Osteoblast (primary cell): ENCODE measurements around the gene RIPK4. TPM values are rescaled to one million over a fixed set of nuclear protein-coding genes. Genes with fewer than 3 reads are reported as not detected.

ENCODE experiments used
- DNase-seq: peaks from one replicate; pipeline ENCODE4 v3.0.0; 2011; ENCODE audit warnings: low spot score, mixed read lengths; ENCODE audit not compliant: insufficient read length; ENCODE audit errors: missing footprints
- H2AFZ ChIP-seq: 2 replicates; pipeline ENCODE4 v1.6.0; 2011; ENCODE audit warnings: mild to moderate bottlenecking, low read length
- H3K27ac ChIP-seq: 2 replicates; pipeline ENCODE4 v1.5.1; 2011; ENCODE audit warnings: mild to moderate bottlenecking, low read depth, low read length, moderate library complexity
- H3K27me3 ChIP-seq: 2 replicates; pipeline ENCODE4 v1.6.0; 2012; ENCODE audit warnings: mild to moderate bottlenecking, control low read depth, inconsistent platforms, low read length, moderate library complexity; ENCODE audit not compliant: insufficient read depth
- H3K36me3 ChIP-seq: 2 replicates; pipeline ENCODE4 v1.5.1; 2011; ENCODE audit warnings: mild to moderate bottlenecking, low read length, control low read depth, moderate library complexity; ENCODE audit not compliant: insufficient read depth
- H3K4me1 ChIP-seq: 2 replicates; pipeline ENCODE4 v1.5.1; 2011; ENCODE audit warnings: mild to moderate bottlenecking, low read length, control low read depth, moderate library complexity; ENCODE audit not compliant: insufficient read depth
- H3K4me2 ChIP-seq: 2 replicates; pipeline ENCODE4 v1.6.0; 2011; ENCODE audit warnings: mild to moderate bottlenecking, low read length; ENCODE audit not compliant: insufficient read depth
- H3K4me3 ChIP-seq: fragments of 200-600 bp; sonication (generic); 3 replicates; pipeline ENCODE4 v1.5.1; 2012; ENCODE audit warnings: mild to moderate bottlenecking, low read length, inconsistent platforms; ENCODE audit not compliant: insufficient read depth
- H3K79me2 ChIP-seq: 2 replicates; pipeline ENCODE4 v1.6.0; 2012; ENCODE audit warnings: mild to moderate bottlenecking, low read length, control low read depth, inconsistent platforms; ENCODE audit not compliant: insufficient read depth
- H3K9me3 ChIP-seq: 2 replicates; pipeline ENCODE4 v1.5.1; 2011; ENCODE audit warnings: low read depth, low read length, control low read depth
- H4K20me1 ChIP-seq: 2 replicates; pipeline ENCODE4 v1.6.0; 2012; ENCODE audit warnings: mild to moderate bottlenecking, low read length, control low read depth; ENCODE audit not compliant: insufficient read depth
- CTCF ChIP-seq: IDR thresholded peaks from 2 replicates; pipeline ENCODE4 v1.5.1; 2011; ENCODE audit warnings: mild to moderate bottlenecking, low read depth, low read length, moderate library complexity; ENCODE audit errors: extremely low read depth
- total RNA-seq: library from RNA; depleted of rRNA; stranded (reverse); fragments of >200 nt; gene quantifications from 2 replicates; pipeline ENCODE4 v1.2.3, GENCODE V29; 2012

The RIPK4 gene
- total RNA-seq, 1 donor = 2.2 TPM

GRCh38 chr21:41745026-41745820 lies 21.6 kb downstream of the RIPK4 start:
- Histone ChIP-seq H3K4me2 (no peak overlapping the region), H4K20me1 (no peaks in the 10 kb centered on the region), H3K27me3 (no peaks in the 10 kb centered on the region), H3K27ac (no peak overlapping the region), H3K4me3 (no peak overlapping the region), H3K4me1 (no peaks in the 10 kb centered on the region), H3K79me2 (no peaks in the 10 kb centered on the region), H2AFZ (no peak overlapping the region), H3K9me3 (no peaks in the 10 kb centered on the region), H3K36me3 (no peaks in the 10 kb centered on the region)
- DNase-seq = no peak
- no peak for TF ChIP-seq CTCF

DNA sequence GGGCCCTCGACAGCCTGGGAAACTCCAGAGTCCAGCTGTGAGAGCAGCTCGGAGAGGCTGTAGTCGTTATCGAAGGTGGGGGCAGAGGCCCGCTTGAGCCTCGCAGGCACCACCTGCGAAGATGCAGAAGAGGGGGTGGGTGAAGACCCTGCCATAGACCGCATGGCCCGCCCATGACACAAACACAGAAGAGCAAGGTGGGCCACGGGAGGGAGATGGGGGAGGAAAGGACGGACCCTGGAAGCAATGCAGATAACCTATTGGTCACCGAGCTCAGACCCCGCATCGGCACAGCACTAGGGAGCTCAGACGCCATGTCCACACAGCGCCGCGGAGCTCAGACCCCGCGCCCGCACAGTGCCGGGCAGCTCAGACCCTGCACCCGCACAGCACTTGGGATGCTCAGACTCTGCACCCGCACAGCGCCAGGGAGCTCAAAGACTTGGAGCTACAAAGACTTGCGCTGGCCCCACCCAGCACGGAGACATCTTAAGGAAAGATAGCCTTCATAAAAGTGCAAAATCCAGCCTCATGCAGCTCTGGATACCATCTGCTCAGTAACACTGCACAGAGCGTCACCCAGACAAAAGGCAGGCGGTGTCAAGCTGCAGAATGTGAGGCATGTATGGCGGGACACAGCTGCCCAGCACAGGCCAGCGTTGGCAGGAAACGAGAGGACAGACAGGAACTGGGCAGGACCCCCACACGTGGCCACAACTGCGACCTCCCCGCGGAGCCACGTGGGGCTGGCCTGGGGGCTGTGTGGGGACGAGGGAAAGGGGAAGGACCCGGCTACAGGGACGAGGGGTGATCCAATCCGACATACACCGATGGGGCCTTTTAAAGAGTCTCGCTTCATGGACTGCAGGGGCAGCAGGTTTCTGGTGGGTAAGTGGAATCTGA lies 22.6 kb downstream of the RIPK4 start:
- Histone ChIP-seq H3K4me3 (no peak overlapping the region), H3K79me2 (no peaks in the 10 kb centered on the region), H2AFZ (no peak overlapping the region), H4K20me1 (no peaks in the 10 kb centered on the region), H3K4me1 (no peaks in the 10 kb centered on the region), H3K36me3 (no peaks in the 10 kb centered on the region), H3K27ac (no peak overlapping the region), H3K4me2 (no peak overlapping the region), H3K9me3 (no peaks in the 10 kb centered on the region), H3K27me3 (no peaks in the 10 kb centered on the region)
- no peak for DNase-seq
- TF ChIP-seq CTCF = no peak

DNA sequence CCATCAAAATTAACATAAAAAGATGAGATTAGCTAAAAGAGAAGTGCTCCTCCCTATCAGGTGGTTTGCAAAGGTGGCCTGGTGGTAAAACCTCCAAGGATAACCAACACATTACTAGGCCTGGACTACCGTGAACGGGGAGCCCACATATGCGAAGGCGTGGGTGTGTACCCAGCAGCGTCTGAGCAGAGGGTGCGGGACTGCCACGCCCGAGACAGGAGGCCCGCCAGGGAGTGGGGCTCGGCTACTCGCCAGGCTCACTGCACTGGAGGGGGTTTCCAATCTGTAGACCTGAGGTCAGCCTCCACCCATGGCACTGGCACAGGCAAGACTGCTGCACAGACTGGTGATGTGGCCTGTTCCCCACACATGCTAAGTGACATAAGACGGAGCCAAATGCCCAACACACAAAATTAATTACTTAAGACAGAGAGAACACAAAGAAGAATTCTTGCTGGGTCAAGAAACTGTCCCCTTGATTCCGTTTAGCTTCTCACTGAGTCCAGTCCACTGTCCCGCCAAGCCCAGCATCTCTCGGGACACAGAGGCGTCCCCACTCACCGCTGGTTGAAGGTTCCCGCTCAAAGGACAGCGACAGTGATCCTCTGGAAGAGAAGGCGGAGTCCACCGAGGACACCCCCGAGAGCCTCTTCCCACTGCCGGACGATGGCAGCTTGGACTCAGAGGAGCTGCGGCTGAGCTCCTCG lies 23.4 kb downstream of the RIPK4 start:
- H3K27ac ChIP-seq = no peak overlapping the region
- no peaks in the 10 kb centered on the region for H3K36me3 ChIP-seq
- no peak for TF ChIP-seq CTCF
- H3K4me1 ChIP-seq = no peaks in the 10 kb centered on the region
- H3K9me3 ChIP-seq = no peaks in the 10 kb centered on the region
- H3K27me3 ChIP-seq = no peaks in the 10 kb centered on the region
- no peak overlapping the region for H2AFZ ChIP-seq
- H3K79me2 ChIP-seq = no peaks in the 10 kb centered on the region
- H3K4me2 ChIP-seq = no peak overlapping the region
- no peak for DNase-seq
- H4K20me1 ChIP-seq = no peaks in the 10 kb centered on the region
- H3K4me3 ChIP-seq = no peak overlapping the region
